Right lobe of liver (tissue), 6 donors: ENCODE data around the gene MS4A18. TPM values are rescaled to one million over a fixed set of nuclear protein-coding genes. Genes with fewer than 3 reads are reported as not detected.

Experiments
- ATAC-seq, 4 donors: fragments of 200-7000 bp; cut with Tn5 transposase; one replicate each; pipeline ENCODE4 v1.9.1; 2020; ENCODE audit warnings: mild to moderate bottlenecking in 4 of 4, moderate library complexity in 4 of 4
- DNase-seq, 3 donors: peaks; one replicate each; pipeline ENCODE4 v3.0.0-alpha.2; 2020
- H3K27ac ChIP-seq, 3 donors: fragments of 200-600 bp; one replicate each; pipeline ENCODE4 v1.8.0; 2022
- H3K27me3 ChIP-seq, 2 donors: fragments of 200-600 bp; one replicate each; pipeline ENCODE4 v1.8.0; 2022
- H3K36me3 ChIP-seq, 4 donors: fragments of 200-600 bp; sonication (generic) in 1 of 4; one replicate each; pipeline versions ENCODE4 v1.5.1 to v1.8.0; 2017 to 2022; ENCODE audit warnings: control low read depth in 1 of 4
- H3K4me1 ChIP-seq, 4 donors: fragments of 200-600 bp; sonication (generic) in 1 of 4; one replicate each; pipeline versions ENCODE4 v1.5.1 to v1.8.0; 2017 to 2022; ENCODE audit warnings: control low read depth in 1 of 4
- H3K4me3 ChIP-seq, 3 donors: fragments of 200-600 bp; one replicate each; pipeline ENCODE4 v1.8.0; 2022
- H3K9me3 ChIP-seq, 4 donors: fragments of 200-600 bp; sonication (generic) in 1 of 4; one replicate each; pipeline versions ENCODE4 v1.5.1 to v1.8.0; 2017 to 2022; ENCODE audit warnings: control low read depth in 1 of 4
- POLR2A ChIP-seq: fragments of 450-650 bp; IDR thresholded peaks from one replicate; pipeline ENCODE4 v1.6.1; 2017; ENCODE audit warnings: antibody characterized with exemption, mild to moderate bottlenecking
- WGBS: methylation state at CpG from one replicate; pipeline ENCODE4 v1.1.6; 2018; ENCODE audit warnings: low coverage, low lambda C conversion rate; ENCODE audit not compliant: insufficient coverage; ENCODE audit errors: missing lambda C conversion rate; 5-methylcytosine and 5-hydroxymethylcytosine counted together
- intact Hi-C, 2 donors: fragments of 100-400 bp; cut with DNase I; formaldehyde crosslinking; loops; one replicate each; pipeline versions ENCODE4 v1.11.2 to v1.14.1; 2022
- total RNA-seq, 6 experiments: library from RNA; depleted of rRNA in 2 of 6; stranded (reverse); fragments of >200 nt in 2 of 6; fragmentation: NEBNext Ultra II Directional in 3 of 6; extraction: Animal tissue kit (Norgen Biotek cat#: 25700) in 3 of 6; gene quantifications; one replicate each; pipeline versions ENCODE4 v1.1.0 to v1.2.4, GENCODE V29; 2016 to 2023
- TF ChIP-seq, protein P1 (sequence below), 4 donors: fragments of 200-600 bp in 3 of 4; fragments of 450-650 bp in 1 of 4; IDR thresholded peaks; one replicate each; pipeline versions ENCODE4 v1.5.1 to v1.8.0; 2016 to 2022; ENCODE audit warnings: antibody characterized with exemption in 4 of 4, mild to moderate bottlenecking in 2 of 4
- donor health status: DM: no; HTN: yes; CAD: no.
- donor health status: DM: no; HTN: no; CAD: no.
- donor health status: DM: no; HTN: no; CAD: no.
- donor health status: DM: no; HTN: yes; CAD: no.
- donor health status: DM: no; HTN: yes; CAD: no.

Gene MS4A18
- total RNA-seq, 6 experiments from 2014 or later = not detected

DNA sequence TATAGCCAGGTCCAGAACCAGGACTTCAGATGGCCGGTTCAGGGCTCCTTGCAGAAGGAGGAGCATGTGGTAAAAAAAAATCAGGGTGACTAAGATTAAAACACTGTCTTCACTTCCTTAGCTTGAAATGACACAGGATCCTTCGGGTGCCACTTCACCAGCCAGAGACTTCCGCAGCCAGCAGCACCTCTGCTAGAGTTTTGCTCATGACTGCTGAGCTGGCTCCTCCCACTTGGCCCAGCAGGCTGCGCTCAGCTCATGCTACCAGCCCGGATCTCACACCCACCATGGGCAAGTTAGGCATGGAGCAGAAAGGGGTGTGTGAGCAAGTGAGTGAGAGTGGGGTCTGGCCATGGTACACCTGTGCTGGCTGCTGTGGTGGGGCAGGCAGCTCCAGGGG is 6.6 kb upstream of the MS4A18 start:
- intact Hi-C loops = no loop called here
- TF ChIP-seq, protein P1, sequence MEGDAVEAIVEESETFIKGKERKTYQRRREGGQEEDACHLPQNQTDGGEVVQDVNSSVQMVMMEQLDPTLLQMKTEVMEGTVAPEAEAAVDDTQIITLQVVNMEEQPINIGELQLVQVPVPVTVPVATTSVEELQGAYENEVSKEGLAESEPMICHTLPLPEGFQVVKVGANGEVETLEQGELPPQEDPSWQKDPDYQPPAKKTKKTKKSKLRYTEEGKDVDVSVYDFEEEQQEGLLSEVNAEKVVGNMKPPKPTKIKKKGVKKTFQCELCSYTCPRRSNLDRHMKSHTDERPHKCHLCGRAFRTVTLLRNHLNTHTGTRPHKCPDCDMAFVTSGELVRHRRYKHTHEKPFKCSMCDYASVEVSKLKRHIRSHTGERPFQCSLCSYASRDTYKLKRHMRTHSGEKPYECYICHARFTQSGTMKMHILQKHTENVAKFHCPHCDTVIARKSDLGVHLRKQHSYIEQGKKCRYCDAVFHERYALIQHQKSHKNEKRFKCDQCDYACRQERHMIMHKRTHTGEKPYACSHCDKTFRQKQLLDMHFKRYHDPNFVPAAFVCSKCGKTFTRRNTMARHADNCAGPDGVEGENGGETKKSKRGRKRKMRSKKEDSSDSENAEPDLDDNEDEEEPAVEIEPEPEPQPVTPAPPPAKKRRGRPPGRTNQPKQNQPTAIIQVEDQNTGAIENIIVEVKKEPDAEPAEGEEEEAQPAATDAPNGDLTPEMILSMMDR (IDR thresholded peaks at IDR 0.05) = no peak
- no peak for TF ChIP-seq POLR2A
- H3K27me3 ChIP-seq = no peaks in the 10 kb centered on the region
- H3K4me3 ChIP-seq = no peak overlapping the region
- H3K9me3 ChIP-seq = no peaks in the 10 kb centered on the region
- no peak for DNase-seq
- WGBS = 38% methylated on average over 3 of the region's 5 CpGs
- ATAC-seq = no peak
- H3K36me3 ChIP-seq = no peaks in the 10 kb centered on the region
- H3K27ac ChIP-seq = no peak overlapping the region
- H3K4me1 ChIP-seq = no peaks in the 10 kb centered on the region

DNA sequence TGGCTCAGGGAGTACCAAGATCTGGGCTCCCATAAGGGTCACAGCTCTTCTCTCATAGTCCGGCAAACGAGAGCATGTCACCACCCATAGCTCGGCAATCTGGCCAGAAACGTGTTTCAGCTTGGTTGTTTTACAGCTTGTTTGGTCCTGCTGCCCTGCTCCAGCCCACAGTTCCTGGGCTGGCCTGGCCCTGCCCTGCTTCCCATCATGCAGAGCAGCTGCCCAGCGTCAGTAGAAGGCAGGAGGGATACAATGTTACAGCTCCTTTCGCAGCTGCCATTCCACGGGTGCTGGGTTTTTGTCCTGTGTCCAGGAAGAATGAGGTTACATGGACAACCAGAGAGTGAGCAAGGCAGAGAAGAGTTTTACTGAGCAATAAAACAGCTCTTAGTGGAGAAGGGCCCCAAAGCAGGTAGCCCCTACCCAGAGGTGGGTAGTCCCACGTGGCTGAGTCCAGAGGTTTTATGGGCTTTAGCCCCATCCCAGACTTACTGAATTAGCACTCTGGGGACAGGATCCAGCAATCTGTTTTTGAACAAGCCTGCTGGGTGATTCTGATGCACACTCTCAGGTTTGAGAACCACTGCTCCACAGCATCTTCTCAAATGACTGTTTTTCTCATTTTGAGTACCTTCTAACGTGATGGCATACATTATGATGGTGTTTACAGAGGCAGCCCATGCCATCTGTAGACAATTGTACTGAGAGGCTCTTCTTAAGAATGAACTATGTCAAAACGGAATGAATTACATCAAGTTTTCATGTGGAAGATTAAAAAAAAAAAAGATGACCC is 5.8 kb upstream of the MS4A18 start:
- Histone ChIP-seq H3K4me1 (no peaks in the 10 kb centered on the region), H3K9me3 (no peaks in the 10 kb centered on the region), H3K27ac (no peak overlapping the region), H3K36me3 (no peaks in the 10 kb centered on the region), H3K27me3 (no peaks in the 10 kb centered on the region), H3K4me3 (no peak overlapping the region)
- ATAC-seq (no peak), DNase-seq (no peak)
- intact Hi-C loops = no loop called here
- WGBS = 48% methylated on average over 4 of the region's 10 CpGs
- no peak for TF ChIP-seq POLR2A
- TF ChIP-seq, protein P1 (IDR thresholded peaks at IDR 0.05) = no peak

DNA sequence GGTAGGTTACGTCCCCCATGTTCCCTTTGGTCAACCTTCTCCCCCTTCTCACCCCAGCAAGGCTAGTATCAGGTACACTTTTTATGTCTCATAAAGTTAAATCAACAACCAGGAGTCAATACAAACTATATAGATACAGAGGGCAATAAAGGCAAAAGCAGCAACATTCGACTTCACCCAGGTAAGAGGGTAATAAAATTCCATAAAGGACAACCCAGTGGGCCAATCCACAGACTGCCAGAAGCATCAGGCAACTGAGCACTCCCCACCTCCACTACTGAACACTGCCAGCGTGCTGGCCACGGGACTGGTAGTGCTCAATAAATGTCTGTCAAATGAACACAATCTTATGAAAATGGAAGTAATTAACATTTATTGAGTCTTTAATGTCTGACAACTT is 5.1 kb upstream of the MS4A18 start:
- H3K9me3 ChIP-seq = no peaks in the 10 kb centered on the region
- DNase-seq (no peak), ATAC-seq (no peak)
- intact Hi-C loops = no loop called here
- WGBS = 66% methylated on average over 4 of the region's 4 CpGs
- H3K4me1 ChIP-seq = no peaks in the 10 kb centered on the region
- TF ChIP-seq, protein P1 (IDR thresholded peaks at IDR 0.05) = no peak
- no peak for TF ChIP-seq POLR2A
- no peaks in the 10 kb centered on the region for H3K36me3 ChIP-seq
- no peak overlapping the region for H3K4me3 ChIP-seq
- no peaks in the 10 kb centered on the region for H3K27me3 ChIP-seq
- H3K27ac ChIP-seq = no peak overlapping the region

- DNase-seq (no peak), ATAC-seq (no peak)
- no peaks in the 10 kb centered on the region for H3K27me3 ChIP-seq
- no peak for TF ChIP-seq POLR2A
- TF ChIP-seq, protein P1 (IDR thresholded peaks at IDR 0.05) = no peak
- H3K36me3 ChIP-seq = no peaks in the 10 kb centered on the region
- H3K27ac ChIP-seq = no peak overlapping the region
- intact Hi-C loops = no loop called here
- H3K9me3 ChIP-seq = no peaks in the 10 kb centered on the region
- WGBS = 56% methylated on average over 6 of the region's 6 CpGs
- no peaks in the 10 kb centered on the region for H3K4me1 ChIP-seq
- no peak overlapping the region for H3K4me3 ChIP-seq
Observed at GRCh38 chr11:60720460-60720859, 4.1 kb upstream of the MS4A18 start.
